ENCODE data around the gene LMOD1. TPM values are rescaled to one million over a fixed set of nuclear protein-coding genes. Genes with fewer than 3 reads are reported as not detected.

Gene LMOD1
- total RNA-seq, 4 donors from 2014 or later = 12.8 to 39.5 (median 22.6) TPM

DNA sequence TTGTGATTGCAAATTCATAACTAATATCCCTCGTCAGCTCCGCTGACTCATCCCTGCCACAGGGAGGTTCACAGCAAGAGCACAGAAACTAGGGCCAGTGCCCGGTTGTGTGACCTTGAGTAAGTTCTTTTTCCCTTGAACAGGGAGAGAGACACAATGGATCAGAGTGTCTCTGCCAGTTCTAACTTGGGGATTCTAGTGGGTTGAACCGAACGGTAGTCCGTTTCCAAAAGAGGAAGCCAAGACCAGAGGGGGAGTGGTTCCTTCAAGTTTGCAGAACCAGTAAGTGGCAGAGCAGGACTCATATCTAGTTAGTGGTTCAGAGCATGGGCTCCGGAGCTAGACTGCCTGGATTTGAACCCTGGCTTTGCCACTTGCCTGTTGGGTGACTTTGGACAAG, 62.6 kb downstream of the LMOD1 start:
- ATAC-seq (peak; percentile 36 to 42), DNase-seq (peak; percentile 67 to 80)
- in situ Hi-C loops (cut with MboI; ENCODE audit: low sequenced_read_pairs in 4 of 4) = loop anchor here in 3 of 4 donors (25.0 kb wide), 1 partner anchor 254 kb away; the partner anchor contains the start of gene ARL8A (in 3 of the 3)
- intact Hi-C loops (cut with DNase I; ENCODE audit: low total_unique reads) = loop anchor here (5.0 to 10.0 kb wide), 4 partner anchors 171 to 1391 kb away; partner anchors contain the start of gene PHLDA3
- Histone ChIP-seq H3K4me1 (peaks cover 79 to 95% of the 10 kb centered on the region in 2 donors), H3K9me3 (no peaks in the 10 kb centered on the region), H3K4me3 (no peak overlapping the region), H3K27me3 (no peaks in the 10 kb centered on the region), H3K27ac (peak overlapping the region; percentile 90 to 98 (median 94)), H3K36me3 (no peaks in the 10 kb centered on the region)
- TF ChIP-seq, protein P1, sequence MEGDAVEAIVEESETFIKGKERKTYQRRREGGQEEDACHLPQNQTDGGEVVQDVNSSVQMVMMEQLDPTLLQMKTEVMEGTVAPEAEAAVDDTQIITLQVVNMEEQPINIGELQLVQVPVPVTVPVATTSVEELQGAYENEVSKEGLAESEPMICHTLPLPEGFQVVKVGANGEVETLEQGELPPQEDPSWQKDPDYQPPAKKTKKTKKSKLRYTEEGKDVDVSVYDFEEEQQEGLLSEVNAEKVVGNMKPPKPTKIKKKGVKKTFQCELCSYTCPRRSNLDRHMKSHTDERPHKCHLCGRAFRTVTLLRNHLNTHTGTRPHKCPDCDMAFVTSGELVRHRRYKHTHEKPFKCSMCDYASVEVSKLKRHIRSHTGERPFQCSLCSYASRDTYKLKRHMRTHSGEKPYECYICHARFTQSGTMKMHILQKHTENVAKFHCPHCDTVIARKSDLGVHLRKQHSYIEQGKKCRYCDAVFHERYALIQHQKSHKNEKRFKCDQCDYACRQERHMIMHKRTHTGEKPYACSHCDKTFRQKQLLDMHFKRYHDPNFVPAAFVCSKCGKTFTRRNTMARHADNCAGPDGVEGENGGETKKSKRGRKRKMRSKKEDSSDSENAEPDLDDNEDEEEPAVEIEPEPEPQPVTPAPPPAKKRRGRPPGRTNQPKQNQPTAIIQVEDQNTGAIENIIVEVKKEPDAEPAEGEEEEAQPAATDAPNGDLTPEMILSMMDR (IDR thresholded peaks at IDR 0.05 in 4 of 5, conservative IDR thresholded peaks at IDR 0.05 in 1 of 5) = no peak
- no peak for TF ChIP-seq POLR2A (IDR thresholded peaks at IDR 0.05)

DNA sequence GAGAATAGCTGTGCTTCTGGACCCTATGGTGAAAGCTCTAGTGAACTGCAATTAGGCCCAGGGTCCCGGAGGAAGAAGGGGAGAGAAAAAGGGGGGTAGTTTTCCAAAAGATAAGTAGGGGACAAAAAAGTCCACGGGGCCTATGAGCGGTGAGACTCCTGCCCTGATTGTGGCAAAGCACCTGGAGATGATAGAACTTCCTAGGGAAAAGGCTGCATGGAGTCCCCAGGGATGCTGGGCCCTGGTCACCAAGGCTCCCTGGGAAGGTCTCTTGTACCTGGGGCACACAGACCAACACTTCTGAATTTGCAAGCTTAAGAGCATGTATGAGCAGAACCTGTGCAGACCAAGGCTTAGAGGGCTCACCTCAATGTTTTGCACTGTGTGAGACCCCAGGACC, 63.1 kb downstream of the LMOD1 start:
- intact Hi-C loops (cut with DNase I; ENCODE audit: low total_unique reads) = loop anchor here (5.0 to 10.0 kb wide), 4 partner anchors 171 to 1392 kb away; partner anchors contain the start of gene PHLDA3

DNA sequence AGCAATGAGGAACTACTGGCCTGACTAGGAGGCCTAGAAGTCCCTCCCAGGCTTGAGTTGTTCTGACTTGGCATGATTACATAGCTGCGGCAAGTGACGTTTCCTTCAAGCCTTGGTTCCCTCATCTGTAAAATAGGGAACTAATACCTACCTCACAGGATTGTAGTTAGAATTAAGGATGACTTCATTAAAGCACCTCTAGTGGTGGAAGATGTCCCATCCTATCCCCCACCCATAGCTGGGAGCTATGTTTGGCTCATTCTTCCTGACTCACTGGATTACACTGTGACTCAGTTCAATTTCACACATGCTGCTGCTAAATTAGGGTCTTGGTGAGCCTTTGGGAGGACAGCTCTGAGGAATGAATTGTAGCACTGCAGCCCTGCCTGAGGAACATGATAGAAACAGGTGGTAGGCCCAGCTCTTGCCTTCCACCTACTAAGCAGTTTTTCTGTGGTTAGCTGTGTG, 63.6 kb downstream of the LMOD1 start:
- intact Hi-C loops (cut with DNase I; ENCODE audit: low total_unique reads) = loop anchor here (5.0 to 10.0 kb wide), 4 partner anchors 170 to 1392 kb away; partner anchors contain the start of gene PHLDA3
- in situ Hi-C loops (cut with MboI; ENCODE audit: low sequenced_read_pairs in 4 of 4) = loop anchor here in 3 of 4 donors (25.0 kb wide), 1 partner anchor 255 kb away; the partner anchor contains the start of gene ARL8A (in 3 of the 3)
- peak; percentile 77 to 86 for DNase-seq
- Histone ChIP-seq H3K4me1 (peaks cover 83 to 98% of the 10 kb centered on the region in 2 donors), H3K9me3 (no peaks in the 10 kb centered on the region), H3K36me3 (no peaks in the 10 kb centered on the region), H3K4me3 (no peak overlapping the region), H3K27ac (peak overlapping the region; percentile 90 to 98 (median 94)), H3K27me3 (no peaks in the 10 kb centered on the region)
- ATAC-seq = peak; percentile 65 to 69
- no peak for TF ChIP-seq POLR2A (IDR thresholded peaks at IDR 0.05)
- TF ChIP-seq, protein P1 (IDR thresholded peaks at IDR 0.05 in 4 of 5, conservative IDR thresholded peaks at IDR 0.05 in 1 of 5) = peak; percentile 23 to 46 (median 29)

More for the DNA sequence above, 63.1 kb downstream of the LMOD1 start:
- TF ChIP-seq, protein P1 (IDR thresholded peaks at IDR 0.05 in 4 of 5, conservative IDR thresholded peaks at IDR 0.05 in 1 of 5) = no peak
- TF ChIP-seq POLR2A (IDR thresholded peaks at IDR 0.05) = no peak
- ATAC-seq (no peak), DNase-seq (no peak)
- in situ Hi-C loops (cut with MboI; ENCODE audit: low sequenced_read_pairs in 4 of 4) = loop anchor here in 3 of 4 donors (25.0 kb wide), 1 partner anchor 254 kb away; the partner anchor contains the start of gene ARL8A (in 3 of the 3)
- H3K36me3 ChIP-seq = no peaks in the 10 kb centered on the region
- H3K4me1 ChIP-seq = peaks cover 84 to 98% of the 10 kb centered on the region in 2 donors
- H3K4me3 ChIP-seq = no peak overlapping the region
- peak overlapping the region; percentile 90 to 98 (median 94) for H3K27ac ChIP-seq
- H3K27me3 ChIP-seq = no peaks in the 10 kb centered on the region
- H3K9me3 ChIP-seq = no peaks in the 10 kb centered on the region

DNA sequence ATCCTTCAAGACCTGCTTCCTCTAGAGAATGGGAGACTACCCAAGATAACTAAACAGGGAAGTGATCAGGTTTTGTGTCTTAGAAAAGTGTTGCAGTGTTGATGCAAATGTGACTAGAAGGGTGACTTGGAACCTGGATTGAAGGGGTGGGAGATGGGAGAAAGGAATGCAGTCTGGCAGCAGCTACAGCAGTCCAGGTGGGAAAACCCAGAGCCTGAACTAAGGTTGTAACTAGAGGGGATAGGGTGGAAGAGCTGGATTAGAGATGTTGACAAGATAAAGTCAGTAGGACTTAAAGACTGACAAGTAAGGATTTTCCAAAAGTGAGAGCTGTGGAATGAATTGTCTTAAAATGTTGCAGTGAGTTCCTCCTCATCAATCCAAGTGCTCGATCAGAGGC, 64.7 kb downstream of the LMOD1 start:
- no peak for DNase-seq
- H3K27ac ChIP-seq = peak overlapping the region; percentile 90 to 98 (median 94)
- H3K27me3 ChIP-seq = no peaks in the 10 kb centered on the region
- H3K36me3 ChIP-seq = no peaks in the 10 kb centered on the region
- ATAC-seq = no peak
- in situ Hi-C loops (cut with MboI; ENCODE audit: low sequenced_read_pairs in 4 of 4) = loop anchor here in 3 of 4 donors (25.0 kb wide), 1 partner anchor 256 kb away; the partner anchor contains the start of gene ARL8A (in 3 of the 3)
- TF ChIP-seq, protein P1 (IDR thresholded peaks at IDR 0.05 in 4 of 5, conservative IDR thresholded peaks at IDR 0.05 in 1 of 5) = no peak
- no peak for TF ChIP-seq POLR2A (IDR thresholded peaks at IDR 0.05)
- H3K4me3 ChIP-seq = no peak overlapping the region
- no peaks in the 10 kb centered on the region for H3K9me3 ChIP-seq
- intact Hi-C loops (cut with DNase I; ENCODE audit: low total_unique reads) = loop anchor here (5.0 to 10.0 kb wide), 4 partner anchors 169 to 1393 kb away; partner anchors contain the start of gene PHLDA3
- H3K4me1 ChIP-seq = peaks cover 74 to 88% of the 10 kb centered on the region in 2 donors

All from gastrocnemius medialis (tissue), 4 donors.